Esophagus muscularis mucosa (tissue), 3 donors: ENCODE measurements around the gene SDHB.

Source experiments
- CTCF ChIP-seq, 3 experiments: fragments of 200-600 bp in 2 of 3; fragments of 450-650 bp in 1 of 3; sonication (generic) in 2 of 3; IDR thresholded peaks; one replicate each; pipeline ENCODE4 v1.5.1; 2017 to 2019; ENCODE audit warnings: antibody characterized with exemption in 3 of 3, mild to moderate bottlenecking in 2 of 3, moderate library complexity in 1 of 3
- POLR2A ChIP-seq: fragments of 450-650 bp; IDR thresholded peaks from one replicate; pipeline ENCODE4 v1.6.1; 2017; ENCODE audit warnings: antibody characterized with exemption, moderate library complexity, mild to moderate bottlenecking, low read depth
- POLR2AphosphoS5 ChIP-seq, 2 donors: sonication (generic); formaldehyde crosslinking; IDR thresholded peaks; one replicate each; pipeline ENCODE4 v1.6.1; 2017; ENCODE audit warnings: antibody characterized with exemption in 2 of 2

- TF ChIP-seq POLR2A (no peak), CTCF (IDR thresholded peaks at IDR 0.05) (no peak), POLR2AphosphoS5 (IDR thresholded peaks at IDR 0.05) (no peak)
Measured at GRCh38 chr1:17095141-17095540, 41.3 kb upstream of the SDHB start.
